Sigmoid colon (tissue), 7 donors: ENCODE measurements around the gene SFT2D3. TPM values are rescaled to one million over a fixed set of nuclear protein-coding genes. Genes with fewer than 3 reads are reported as not detected.

ENCODE experiments used
- DNase-seq: peaks from one replicate; pipeline ENCODE4 v3.0.0-alpha.2; 2019
- H3K27ac ChIP-seq, 4 donors: fragments of 200-600 bp; sonication (generic); one replicate each; pipeline ENCODE4 v1.5.1; 2016 to 2019; ENCODE audit warnings: mild to moderate bottlenecking in 1 of 4
- H3K27me3 ChIP-seq, 3 donors: fragments of 200-600 bp; sonication (generic); one replicate each; pipeline ENCODE4 v1.5.1; 2019; ENCODE audit warnings: mild to moderate bottlenecking in 1 of 3
- H3K36me3 ChIP-seq, 4 donors: fragments of 200-600 bp; sonication (generic); one replicate each; pipeline ENCODE4 v1.5.1; 2016 to 2019
- H3K4me1 ChIP-seq, 4 donors: fragments of 200-600 bp; sonication (generic); one replicate each; pipeline ENCODE4 v1.5.1; 2017 to 2019
- H3K4me3 ChIP-seq, 4 donors: fragments of 200-600 bp; sonication (generic); one replicate each; pipeline ENCODE4 v1.5.1; 2017 to 2019; ENCODE audit warnings: mild to moderate bottlenecking in 2 of 4, moderate library complexity in 1 of 4
- H3K9me3 ChIP-seq, 4 donors: fragments of 200-600 bp in 3 of 4; sonication (generic) in 3 of 4; one replicate each; pipeline versions ENCODE4 v1.5.1 to v1.6.1; 2013 to 2019
- EP300 ChIP-seq, 4 donors: sonication (generic); formaldehyde crosslinking; IDR thresholded peaks; one replicate each; pipeline ENCODE4 v1.6.1; 2017; ENCODE audit warnings: antibody characterized with exemption in 4 of 4
- POLR2A ChIP-seq, 2 donors: fragments of 450-650 bp; IDR thresholded peaks; one replicate each; pipeline ENCODE4 v1.6.1; 2016; ENCODE audit warnings: antibody characterized with exemption in 2 of 2, mild to moderate bottlenecking in 2 of 2, moderate library complexity in 2 of 2
- POLR2AphosphoS5 ChIP-seq, 4 donors: sonication (generic); formaldehyde crosslinking; IDR thresholded peaks; one replicate each; pipeline ENCODE4 v1.6.1; 2017; ENCODE audit warnings: antibody characterized with exemption in 4 of 4
- WGBS, 2 donors: extraction: QIAGEN DNeasy Blood & Tissue Kit; methylation state at CpG; one replicate each; pipeline ENCODE4 v1.1.7; 2013; 5-methylcytosine and 5-hydroxymethylcytosine counted together
- intact Hi-C: fragments of 100-400 bp; cut with DNase I; formaldehyde crosslinking; loops from one replicate; pipeline ENCODE4 v1.15.1; 2023
- polyA plus RNA-seq, 3 donors: library from polyadenylated mRNA; stranded (reverse); fragments of 200-250 nt; gene quantifications; one replicate each; pipeline ENCODE4 v1.2.3, GENCODE V29; 2013
- total RNA-seq, 4 donors: library from RNA; depleted of rRNA; stranded (reverse); fragments of >200 nt; gene quantifications; one replicate each; pipeline ENCODE4 v1.1.0, GENCODE V29; 2016
- TF ChIP-seq, protein P1 (sequence below), 4 experiments: fragments of 450-650 bp in 3 of 4; fragments of 200-600 bp in 1 of 4; IDR thresholded peaks; one replicate each; pipeline ENCODE4 v1.5.1; 2016 to 2019; ENCODE audit warnings: antibody characterized with exemption in 4 of 4, mild to moderate bottlenecking in 3 of 4, moderate library complexity in 2 of 4
- donor health status: healthy with polysubstance abuse.
- donor health status: Bipolar disorder and iron deficiency.
- donor health status: healthy.

SFT2D3 gene
- total and polyA plus RNA-seq, 7 donors, result 1.4 to 8.6 (median 6.5) TPM

DNA sequence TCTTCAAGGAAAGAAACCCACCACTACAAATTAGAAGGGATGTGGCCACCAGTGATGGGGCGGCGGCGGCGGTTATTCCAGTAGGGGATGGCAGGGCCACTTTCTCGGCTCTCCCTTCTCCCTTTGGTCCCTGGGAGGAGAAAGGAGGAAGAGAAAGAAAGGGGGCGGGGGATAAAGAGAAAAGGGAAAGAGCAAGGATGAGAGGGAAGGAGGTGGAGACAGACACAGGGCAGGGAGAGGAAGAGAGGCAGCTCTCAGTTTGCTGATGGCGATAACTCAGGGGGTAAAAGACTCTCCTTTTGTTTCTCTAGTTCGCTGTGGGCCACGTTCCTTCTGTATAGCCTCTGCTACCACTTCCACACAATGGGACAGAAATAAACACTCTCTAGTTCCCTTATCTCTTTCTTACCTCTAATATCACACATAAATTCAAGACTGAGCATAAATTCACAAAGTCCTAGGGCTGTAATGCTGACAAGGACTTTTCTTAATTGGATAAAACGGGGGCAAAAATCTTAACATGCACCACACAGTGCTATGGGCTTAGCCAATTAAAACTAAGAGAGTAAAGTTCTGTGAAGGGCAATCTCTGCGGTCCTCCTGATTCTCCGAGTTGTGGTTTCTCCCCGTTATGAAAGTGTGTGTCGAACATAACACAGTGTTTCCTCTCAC lies 14.6 kb downstream of the SFT2D3 start:
- no peak for TF ChIP-seq POLR2A (IDR thresholded peaks at IDR 0.05)
- TF ChIP-seq EP300 (IDR thresholded peaks at IDR 0.05), result no peak
- TF ChIP-seq, protein P1, sequence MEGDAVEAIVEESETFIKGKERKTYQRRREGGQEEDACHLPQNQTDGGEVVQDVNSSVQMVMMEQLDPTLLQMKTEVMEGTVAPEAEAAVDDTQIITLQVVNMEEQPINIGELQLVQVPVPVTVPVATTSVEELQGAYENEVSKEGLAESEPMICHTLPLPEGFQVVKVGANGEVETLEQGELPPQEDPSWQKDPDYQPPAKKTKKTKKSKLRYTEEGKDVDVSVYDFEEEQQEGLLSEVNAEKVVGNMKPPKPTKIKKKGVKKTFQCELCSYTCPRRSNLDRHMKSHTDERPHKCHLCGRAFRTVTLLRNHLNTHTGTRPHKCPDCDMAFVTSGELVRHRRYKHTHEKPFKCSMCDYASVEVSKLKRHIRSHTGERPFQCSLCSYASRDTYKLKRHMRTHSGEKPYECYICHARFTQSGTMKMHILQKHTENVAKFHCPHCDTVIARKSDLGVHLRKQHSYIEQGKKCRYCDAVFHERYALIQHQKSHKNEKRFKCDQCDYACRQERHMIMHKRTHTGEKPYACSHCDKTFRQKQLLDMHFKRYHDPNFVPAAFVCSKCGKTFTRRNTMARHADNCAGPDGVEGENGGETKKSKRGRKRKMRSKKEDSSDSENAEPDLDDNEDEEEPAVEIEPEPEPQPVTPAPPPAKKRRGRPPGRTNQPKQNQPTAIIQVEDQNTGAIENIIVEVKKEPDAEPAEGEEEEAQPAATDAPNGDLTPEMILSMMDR (IDR thresholded peaks at IDR 0.05), result no peak
- TF ChIP-seq POLR2AphosphoS5 (IDR thresholded peaks at IDR 0.05), result no peak
- Histone ChIP-seq H3K9me3 (no peaks in the 10 kb centered on the region), H3K36me3 (peaks cover 19 to 64% (median 26%) of the 10 kb centered on the region in 4 donors), H3K4me1 (no peaks in the 10 kb centered on the region), H3K4me3 (no peak overlapping the region), H3K27me3 (no peaks in the 10 kb centered on the region), H3K27ac (no peak overlapping the region)
- WGBS, 2 donors, result 96% methylated on average over 14 of the region's 14 CpGs
- intact Hi-C loops, result no loop called here
- no peak for DNase-seq

DNA sequence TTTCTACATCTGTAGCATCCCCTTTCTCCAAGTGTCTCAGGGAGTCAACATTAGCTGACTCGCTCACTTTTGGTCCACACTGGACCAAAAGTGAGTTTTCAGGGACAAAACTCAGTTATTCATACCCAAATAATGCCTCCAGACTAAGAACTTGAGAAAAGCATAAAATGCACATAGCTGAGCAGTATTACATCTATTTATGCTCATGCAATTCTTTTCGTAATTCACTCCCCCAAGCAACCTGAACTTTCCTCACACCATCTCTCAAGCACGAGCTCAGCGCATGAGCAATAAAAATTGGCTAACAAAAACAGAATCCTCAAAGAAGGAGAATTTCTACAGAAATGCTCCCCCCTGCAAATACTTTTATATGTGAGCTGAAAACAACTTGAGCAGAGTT lies 17.0 kb downstream of the SFT2D3 start:
- H3K36me3 ChIP-seq, result peaks cover 21 to 86% (median 45%) of the 10 kb centered on the region in 4 donors
- no peak overlapping the region for H3K27ac ChIP-seq
- H3K4me1 ChIP-seq, result no peaks in the 10 kb centered on the region
- H3K4me3 ChIP-seq, result no peak overlapping the region
- H3K9me3 ChIP-seq, result no peaks in the 10 kb centered on the region
- DNase-seq, result no peak
- intact Hi-C loops, result no loop called here
- TF ChIP-seq POLR2AphosphoS5 (IDR thresholded peaks at IDR 0.05) (no peak), POLR2A (IDR thresholded peaks at IDR 0.05) (no peak), EP300 (IDR thresholded peaks at IDR 0.05) (no peak)
- TF ChIP-seq, protein P1 (IDR thresholded peaks at IDR 0.05), result no peak
- 95 to 96% methylated on average over 4 of the region's 4 CpGs for WGBS, 2 donors
- H3K27me3 ChIP-seq, result no peaks in the 10 kb centered on the region

DNA sequence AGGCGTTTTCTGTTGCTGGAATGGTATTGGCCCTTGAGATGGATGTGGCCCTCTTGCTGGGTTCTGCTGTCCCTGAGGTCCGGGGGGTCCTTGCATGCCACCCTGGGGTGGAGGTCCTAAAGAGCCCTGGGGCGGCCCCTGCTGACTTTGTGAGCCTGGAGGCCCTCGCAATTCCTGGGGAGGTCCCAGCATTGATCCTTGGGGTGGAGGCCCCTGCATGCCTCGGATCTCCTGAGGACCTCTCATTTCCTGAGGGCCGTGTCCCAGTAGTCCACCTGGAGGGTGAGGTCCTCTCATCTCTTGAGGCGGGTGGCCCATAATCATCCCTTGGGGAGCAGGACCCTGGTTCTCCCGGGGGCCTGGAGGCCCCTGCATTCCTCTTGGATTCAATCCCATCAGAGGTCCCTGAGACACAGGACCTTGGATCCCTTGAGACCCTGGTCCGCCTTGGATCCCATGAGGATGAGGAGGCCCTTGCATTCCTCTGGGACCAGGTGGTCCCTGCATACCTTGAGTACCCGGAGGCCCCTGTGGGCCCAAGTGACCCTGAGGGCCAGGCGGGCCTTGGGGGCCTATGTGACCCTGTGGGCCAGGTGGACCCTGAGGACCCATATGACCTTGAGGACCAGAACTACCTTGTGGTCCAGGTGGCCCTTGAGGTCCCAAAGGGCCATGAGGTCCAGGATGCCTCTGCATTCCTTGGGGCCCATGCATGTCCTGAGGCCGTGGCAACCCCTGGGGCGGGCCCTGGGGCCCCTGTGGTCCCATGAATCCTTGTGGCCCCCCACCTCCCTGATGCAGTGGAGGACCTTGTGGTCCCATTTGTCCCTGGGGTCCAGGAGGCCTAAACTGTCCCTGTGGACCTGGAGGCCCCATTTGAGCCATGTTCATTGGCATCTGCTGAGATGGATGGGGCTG lies 18.3 kb downstream of the SFT2D3 start:
- peaks cover 15 to 78% (median 50%) of the 10 kb centered on the region in 4 donors for H3K36me3 ChIP-seq

DNA sequence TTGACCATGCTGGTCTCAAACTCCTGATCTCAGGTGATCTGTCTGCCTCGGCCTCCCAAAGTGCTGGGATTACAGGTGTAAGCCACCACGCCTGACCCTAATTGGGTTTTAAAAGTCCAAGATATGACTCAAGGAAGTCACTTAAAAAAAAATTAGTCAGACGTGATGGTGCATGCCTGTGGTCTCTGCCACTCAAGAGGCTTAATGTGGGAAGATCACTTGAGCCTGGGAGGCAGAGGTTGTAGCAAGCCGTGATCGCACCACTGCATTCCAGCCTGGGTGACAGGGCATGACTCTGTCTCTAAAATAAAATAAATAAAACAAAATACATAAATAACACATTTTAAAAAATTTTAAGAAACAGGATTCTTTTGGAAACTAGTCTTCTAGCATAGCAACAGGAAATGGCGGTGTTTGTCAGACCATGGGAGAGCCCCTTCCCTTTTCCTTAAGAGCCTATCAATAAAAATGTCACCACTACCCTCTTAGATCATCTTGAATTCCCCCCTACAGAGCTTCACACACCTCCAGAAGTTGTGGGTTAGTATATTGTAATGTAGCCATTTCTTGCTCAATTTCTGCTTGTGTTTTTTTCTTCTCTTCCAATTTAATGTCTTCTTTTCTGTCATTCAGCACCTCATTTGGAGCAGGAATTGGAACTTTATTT lies 20.1 kb downstream of the SFT2D3 start:
- no peaks in the 10 kb centered on the region for H3K9me3 ChIP-seq
- peaks cover 15 to 70% (median 49%) of the 10 kb centered on the region in 4 donors for H3K36me3 ChIP-seq
- H3K4me1 ChIP-seq, result no peaks in the 10 kb centered on the region
- H3K27me3 ChIP-seq, result no peaks in the 10 kb centered on the region
- H3K4me3 ChIP-seq, result no peak overlapping the region
- no peak overlapping the region for H3K27ac ChIP-seq
- no peak for DNase-seq
- WGBS, 2 donors, result 87 to 90% methylated on average over 6 of the region's 6 CpGs
- TF ChIP-seq POLR2A (IDR thresholded peaks at IDR 0.05), result no peak
- TF ChIP-seq EP300 (IDR thresholded peaks at IDR 0.05), result no peak
- no peak for TF ChIP-seq POLR2AphosphoS5 (IDR thresholded peaks at IDR 0.05)
- TF ChIP-seq, protein P1 (IDR thresholded peaks at IDR 0.05), result no peak
- intact Hi-C loops, result no loop called here

More for the DNA sequence above, 18.3 kb downstream of the SFT2D3 start:
- H3K4me3 ChIP-seq, result no peak overlapping the region
- intact Hi-C loops, result no loop called here
- TF ChIP-seq POLR2AphosphoS5 (IDR thresholded peaks at IDR 0.05), result no peak
- no peak for TF ChIP-seq EP300 (IDR thresholded peaks at IDR 0.05)
- no peak for TF ChIP-seq POLR2A (IDR thresholded peaks at IDR 0.05)
- TF ChIP-seq, protein P1 (IDR thresholded peaks at IDR 0.05), result no peak
- DNase-seq, result no peak
- no peak overlapping the region for H3K27ac ChIP-seq
- no peaks in the 10 kb centered on the region for H3K9me3 ChIP-seq
- no peaks in the 10 kb centered on the region for H3K4me1 ChIP-seq
- no peaks in the 10 kb centered on the region for H3K27me3 ChIP-seq
- WGBS, 2 donors, result 96 to 97% methylated on average over 13 of the region's 13 CpGs
